IMR-90 (cell line): ENCODE measurements around the gene KCNQ5. TPM values are rescaled to one million over a fixed set of nuclear protein-coding genes. Genes with fewer than 3 reads are reported as not detected.

Experiments
- ATAC-seq: fragments of 200-7000 bp; cut with Tn5 transposase; 2 replicates; pipeline ENCODE4 v1.9.1; 2020; ENCODE audit warnings: low read depth, mild to moderate bottlenecking, moderate library complexity
- BruUV-seq: library from RNA; stranded (reverse); fragments of 400-500 nt; replicated peaks from 2 replicates; lab custom pipeline; 2021; lab: Mats Ljungman, UMichigan
- CTCF ChIA-PET: fragments of 300-600 bp; formaldehyde crosslinking; extraction: SDS; loops from one replicate; lab custom pipeline; 2021; ENCODE audit warnings: antibody characterized with exemption; lab: Yijun Ruan, JAX
- POLR2A ChIA-PET: fragments of 300-600 bp; sonication (Branson Sonifier 250); formaldehyde crosslinking; loops from one replicate; lab custom pipeline; 2022; ENCODE audit warnings: antibody characterized with exemption; ENCODE audit not compliant: unreplicated experiment; lab: Charles Lee
- DNase-seq: peaks from one replicate; pipeline ENCODE4 v3.0.0; 2013
- H2AFZ ChIP-seq: replicated peaks from 2 replicates; pipeline ENCODE3; 2013; ENCODE audit warnings: low read length, mild to moderate bottlenecking; ENCODE audit not compliant: poor library complexity
- H2AK5ac ChIP-seq: 2 replicates; pipeline ENCODE4 v1.6.1; 2013; ENCODE audit warnings: low read depth, low read length, inconsistent platforms
- H2AK9ac ChIP-seq: replicated peaks from 2 replicates; pipeline ENCODE3; 2013; ENCODE audit warnings: mild to moderate bottlenecking, low read depth, low read length, moderate library complexity; ENCODE audit not compliant: poor library complexity
- H2BK120ac ChIP-seq: 2 replicates; pipeline ENCODE4 v1.6.1; 2013; ENCODE audit warnings: low read depth, low read length, inconsistent platforms
- H2BK15ac ChIP-seq: 3 replicates; pipeline ENCODE4 v1.6.1; 2013; ENCODE audit warnings: low read depth, low read length, inconsistent platforms
- H2BK20ac ChIP-seq: 2 replicates; pipeline ENCODE4 v1.6.1; 2013; ENCODE audit warnings: low read depth, mild to moderate bottlenecking, inconsistent platforms, low read length, moderate library complexity
- H2BK5ac ChIP-seq: 2 replicates; pipeline ENCODE4 v1.6.1; 2013; ENCODE audit warnings: mild to moderate bottlenecking, low read depth, low read length, inconsistent platforms; ENCODE audit not compliant: poor library complexity, severe bottlenecking
- H3K14ac ChIP-seq: replicated peaks from 2 replicates; pipeline ENCODE4 v1.6.1; 2013; ENCODE audit warnings: low read depth, low read length, inconsistent platforms
- H3K18ac ChIP-seq: 2 replicates; pipeline ENCODE4 v1.6.1; 2013; ENCODE audit warnings: low read depth, low read length, control low read depth
- H3K23ac ChIP-seq: 2 replicates; pipeline ENCODE4 v1.6.1; 2013; ENCODE audit warnings: low read depth, low read length, inconsistent platforms
- H3K27ac ChIP-seq: 2 replicates; pipeline ENCODE4 v1.5.1; 2013; ENCODE audit warnings: mild to moderate bottlenecking, control low read depth, low read length; ENCODE audit not compliant: insufficient read depth
- H3K27me3 ChIP-seq: 2 replicates; pipeline ENCODE4 v1.6.1; 2013; ENCODE audit warnings: low read length; ENCODE audit not compliant: control insufficient read depth, insufficient read depth
- H3K36me3 ChIP-seq: 2 replicates; pipeline ENCODE4 v1.6.1; 2013; ENCODE audit warnings: low read length, mixed read lengths; ENCODE audit not compliant: control insufficient read depth, insufficient read depth
- H3K4ac ChIP-seq: 2 replicates; pipeline ENCODE4 v1.6.1; 2013; ENCODE audit warnings: low read depth, low read length, inconsistent platforms
- H3K4me1 ChIP-seq: 2 replicates; pipeline ENCODE4 v1.6.1; 2013; ENCODE audit warnings: low read length, mixed read lengths; ENCODE audit not compliant: control insufficient read depth, insufficient read depth
- H3K4me2 ChIP-seq: 2 replicates; pipeline ENCODE4 v1.6.1; 2013; ENCODE audit warnings: low read depth, mild to moderate bottlenecking, control low read depth, low read length, moderate library complexity
- H3K4me3 ChIP-seq: 2 replicates; pipeline ENCODE4 v1.5.1; 2013; ENCODE audit warnings: low read depth, mild to moderate bottlenecking, control low read depth, low read length, moderate library complexity; ENCODE audit not compliant: insufficient read depth
- H3K56ac ChIP-seq: 2 replicates; pipeline ENCODE4 v1.6.1; 2013; ENCODE audit warnings: low read length, inconsistent platforms; ENCODE audit not compliant: insufficient read depth; ENCODE audit errors: extremely low read depth
- H3K79me1 ChIP-seq, 2 experiments: 2 replicates each; pipeline ENCODE4 v1.6.1; 2013; ENCODE audit warnings: low read length in 2 of 2, inconsistent platforms in 1 of 2, low read depth in 1 of 2
- H3K9ac ChIP-seq: 2 replicates; pipeline ENCODE4 v1.6.1; 2013; ENCODE audit warnings: low read depth, low read length, control low read depth
- H3K9me1 ChIP-seq: 2 replicates; pipeline ENCODE4 v1.6.1; 2013; ENCODE audit warnings: low read length, inconsistent platforms; ENCODE audit not compliant: insufficient read depth
- H3K9me3 ChIP-seq: 2 replicates; pipeline ENCODE4 v1.6.1; 2013; ENCODE audit warnings: low read length; ENCODE audit not compliant: control insufficient read depth, insufficient read depth
- H4K20me1 ChIP-seq: 2 replicates; pipeline ENCODE4 v1.6.1; 2013; ENCODE audit warnings: low read length, inconsistent platforms; ENCODE audit not compliant: insufficient read depth
- H4K5ac ChIP-seq: 2 replicates; pipeline ENCODE4 v1.6.1; 2013; ENCODE audit warnings: mild to moderate bottlenecking, low read depth, low read length, control low read depth
- H4K8ac ChIP-seq, 2 experiments: 2 replicates each; pipeline ENCODE4 v1.6.1; 2013; ENCODE audit warnings: low read depth in 2 of 2, low read length in 2 of 2, control low read depth in 1 of 2, inconsistent platforms in 1 of 2
- H4K91ac ChIP-seq: 2 replicates; pipeline ENCODE4 v1.6.1; 2013; ENCODE audit warnings: low read depth, low read length, inconsistent platforms; ENCODE audit not compliant: insufficient read depth
- BHLHE40 ChIP-seq: fragments of 150-350 bp; IDR thresholded peaks from 2 replicates; pipeline ENCODE4 v1.6.1; 2016; ENCODE audit warnings: mild to moderate bottlenecking, low read depth, low read length
- CEBPB ChIP-seq: IDR thresholded peaks from 2 replicates; pipeline ENCODE4 v1.6.1; 2012; ENCODE audit warnings: low read depth, low read length, improper control_type of control experiment
- CHD1 ChIP-seq: IDR thresholded peaks from 2 replicates; pipeline ENCODE4 v1.6.1; 2012; ENCODE audit warnings: low read depth, low read length, improper control_type of control experiment
- CTCF ChIP-seq: conservative IDR thresholded peaks from 2 replicates; pipeline ENCODE4 v1.5.1; 2012; ENCODE audit warnings: mild to moderate bottlenecking, low read depth, low read length, improper control_type of control experiment
- FOS ChIP-seq: fragments of 150-350 bp; IDR thresholded peaks from 2 replicates; pipeline ENCODE4 v1.6.1; 2016; ENCODE audit warnings: low read depth, low read length
- MAFK ChIP-seq: IDR thresholded peaks from 2 replicates; pipeline ENCODE4 v1.6.1; 2012; ENCODE audit warnings: low read depth, low read length, improper control_type of control experiment
- MAZ ChIP-seq: IDR thresholded peaks from 2 replicates; pipeline ENCODE4 v1.6.1; 2012; ENCODE audit warnings: low read depth, mild to moderate bottlenecking, low read length, improper control_type of control experiment, moderate library complexity, borderline replicate concordance
- MXI1 ChIP-seq: IDR thresholded peaks from 2 replicates; pipeline ENCODE4 v1.6.1; 2012; ENCODE audit warnings: low read depth, mild to moderate bottlenecking, low read length, moderate library complexity, borderline replicate concordance
- NFE2L2 ChIP-seq: fragments of 150-350 bp; IDR thresholded peaks from 2 replicates; pipeline ENCODE4 v1.6.1; 2016; ENCODE audit warnings: low read depth, mild to moderate bottlenecking, low read length
- POLR2A ChIP-seq: IDR thresholded peaks from 2 replicates; pipeline ENCODE4 v1.6.1; 2012; ENCODE audit warnings: mild to moderate bottlenecking, low read depth, low read length
- RAD21 ChIP-seq: IDR thresholded peaks from 2 replicates; pipeline ENCODE4 v1.6.1; 2012; ENCODE audit warnings: low read length, improper control_type of control experiment
- RCOR1 ChIP-seq: IDR thresholded peaks from 2 replicates; pipeline ENCODE4 v1.6.1; 2012; ENCODE audit warnings: mild to moderate bottlenecking, low read length, improper control_type of control experiment; ENCODE audit not compliant: insufficient replicate concordance
- RFX5 ChIP-seq: IDR thresholded peaks from 2 replicates; pipeline ENCODE4 v1.8.0; 2012; ENCODE audit warnings: low read depth, mild to moderate bottlenecking, low read length, moderate library complexity
- SMC3 ChIP-seq: fragments of 150-350 bp; IDR thresholded peaks from 2 replicates; pipeline ENCODE4 v1.6.1; 2016; ENCODE audit warnings: low read depth, mild to moderate bottlenecking, antibody characterized with exemption, low read length, moderate library complexity
- USF2 ChIP-seq: fragments of 150-350 bp; IDR thresholded peaks from 2 replicates; pipeline ENCODE4 v1.6.1; 2017; ENCODE audit warnings: mild to moderate bottlenecking, antibody characterized with exemption, low read length, low read depth
- WGBS, 2 experiments: methylation state at CpG; one replicate each; pipeline versions ENCODE4 v1.1.5 to v1.1.7; 2013; ENCODE audit warnings: missing lambda C conversion rate in 2 of 2; ENCODE audit not compliant: insufficient read length in 1 of 2; ENCODE audit errors: extremely low coverage in 2 of 2; 5-methylcytosine and 5-hydroxymethylcytosine counted together
- dilution Hi-C: fragments of 300-500 bp; cut with HindIII; formaldehyde crosslinking; loops from one replicate; pipeline ENCODE4 v1.14.3; 2018; ENCODE audit warnings: low sequenced_read_pairs; ENCODE audit not compliant: unreplicated experiment
- in situ Hi-C: fragments of 300-500 bp; cut with MboI; formaldehyde crosslinking; loops from 3 replicates; pipeline ENCODE4 v1.14.3; 2019; ENCODE audit warnings: low sequenced_read_pairs, inconsistent platforms, mixed read lengths
- intact Hi-C: fragments of 100-400 bp; cut with micrococcal nuclease; formaldehyde crosslinking; loops from 2 replicates; pipeline ENCODE4 v1.10.0; 2022
- polyA plus RNA-seq, 3 experiments: library from polyadenylated mRNA; depleted of rRNA; stranded (reverse); fragments of >200 nt; gene quantifications; 2 replicates each; pipeline ENCODE4 v1.2.3, GENCODE V29; 2012; ENCODE audit warnings: low replicate concordance in 1 of 3
- total RNA-seq: library from RNA; depleted of rRNA; stranded (reverse); fragments of >200 nt; gene quantifications from 2 replicates; pipeline ENCODE4 v1.2.3, GENCODE V29; 2012
- TF ChIP-seq, protein P1 (sequence below): fragments of 150-350 bp; IDR thresholded peaks from 2 replicates; pipeline ENCODE4 v1.6.1; 2016; ENCODE audit warnings: low read depth, mild to moderate bottlenecking, low read length, moderate library complexity, borderline replicate concordance

Gene KCNQ5
- total and polyA plus RNA-seq, 2 of the 4 experiments (the other 2 are of a cell fraction), result 0.75 to 1.3 TPM

- intact Hi-C loops (loop anchor here (1.0 kb wide), 1 partner anchor 560 kb away; no protein-coding TSS in a partner anchor), in situ Hi-C loops (no loop called here), dilution Hi-C loops (no loop called here)
- ChIA-PET POLR2A (no interaction called here), CTCF (interaction anchor here (0.7 to 2.2 kb wide), 5 partner anchors 12 to 509 kb away, joined by 3 to 10 read pairs (median 5); no protein-coding TSS in a partner anchor)
- Histone ChIP-seq H3K14ac (no peak overlapping the region), H4K8ac (no peak overlapping the region), H2BK20ac (no peak overlapping the region), H2BK5ac (no peak overlapping the region), H3K4me3 (peak overlapping the region; percentile 49), H2BK120ac (0 out of 2 replicates have a peak overlapping the region, but pooled peaks have one; percentile 16), H4K91ac (no peak overlapping the region), H2BK15ac (no peak overlapping the region), H3K9me1 (no peaks in the 10 kb centered on the region), H3K23ac (no peak overlapping the region), H3K27ac (no peak overlapping the region; the same call in 1 of the 2 replicates), H3K9me3 (no peaks in the 10 kb centered on the region), H4K20me1 (no peaks in the 10 kb centered on the region), H3K4ac (no peak overlapping the region; the same call in 1 of the 2 replicates), H2AK9ac (peak overlapping the region; percentile 12), H2AK5ac (no peak overlapping the region), H2AFZ (peak overlapping the region; percentile 91), H4K5ac (no peak overlapping the region), H3K4me1 (0 out of 2 replicates have a peak, but pooled peaks cover 2% of the 10 kb centered on the region), H3K18ac (no peak overlapping the region), H3K4me2 (peak overlapping the region; percentile 92), H3K36me3 (no peaks in the 10 kb centered on the region), H3K79me1 (peaks cover 0 to 6% of the 10 kb centered on the region in 2 experiments; a peak in 1 of 4 replicates), H3K56ac (no peak overlapping the region), H3K9ac (no peak overlapping the region), H3K27me3 (no peaks in the 10 kb centered on the region)
- no peak for DNase-seq
- TF ChIP-seq CHD1, result no peak
- no peak for TF ChIP-seq USF2
- no peak for TF ChIP-seq RAD21
- no peak for TF ChIP-seq MAZ
- no peak for TF ChIP-seq POLR2A
- TF ChIP-seq SMC3, result no peak
- no peak for TF ChIP-seq NFE2L2
- no peak for TF ChIP-seq BHLHE40
- TF ChIP-seq CEBPB, result no peak
- no peak for TF ChIP-seq RFX5
- TF ChIP-seq MAFK, result no peak
- TF ChIP-seq CTCF, result no peak
- TF ChIP-seq MXI1, result no peak
- no peak for TF ChIP-seq RCOR1
- TF ChIP-seq, protein P1, sequence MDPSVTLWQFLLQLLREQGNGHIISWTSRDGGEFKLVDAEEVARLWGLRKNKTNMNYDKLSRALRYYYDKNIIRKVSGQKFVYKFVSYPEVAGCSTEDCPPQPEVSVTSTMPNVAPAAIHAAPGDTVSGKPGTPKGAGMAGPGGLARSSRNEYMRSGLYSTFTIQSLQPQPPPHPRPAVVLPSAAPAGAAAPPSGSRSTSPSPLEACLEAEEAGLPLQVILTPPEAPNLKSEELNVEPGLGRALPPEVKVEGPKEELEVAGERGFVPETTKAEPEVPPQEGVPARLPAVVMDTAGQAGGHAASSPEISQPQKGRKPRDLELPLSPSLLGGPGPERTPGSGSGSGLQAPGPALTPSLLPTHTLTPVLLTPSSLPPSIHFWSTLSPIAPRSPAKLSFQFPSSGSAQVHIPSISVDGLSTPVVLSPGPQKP, result no peak
- TF ChIP-seq FOS, result no peak
- no peak for ATAC-seq
- WGBS, 2 experiments, result 19% methylated on average over 3 of the region's 21 CpGs; no CpG with 5 or more reads in 1 of the 2 experiments
- no TSS peak for BruUV-seq
These were observed 983 bp upstream of the KCNQ5 start for GRCh38 chr6:72620871-72621290.
